ENCODE measurements around the gene NTM.

DNA sequence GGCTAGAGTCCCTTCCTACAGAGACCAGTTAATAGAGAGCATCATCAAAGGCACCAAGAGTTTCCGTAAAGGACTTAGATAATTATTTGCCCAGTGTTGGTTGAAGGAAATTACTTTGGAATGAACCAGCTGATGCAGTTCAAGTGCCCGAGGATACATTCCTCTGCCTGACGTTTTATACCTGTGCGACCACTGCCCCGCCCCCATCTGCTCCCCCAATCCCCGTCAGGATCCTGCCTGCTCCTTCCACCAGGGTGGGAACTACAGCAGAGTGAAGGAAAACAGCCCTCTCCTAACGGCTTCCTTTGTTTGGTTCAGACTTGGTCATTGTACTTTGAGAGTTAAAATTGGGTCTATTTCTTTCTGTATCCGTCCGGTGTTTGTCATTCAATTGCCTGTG, 761.5 kb downstream of the NTM start:
- TF ChIP-seq EZH2phosphoT487 (IDR thresholded peaks at IDR 0.05; ENCODE audit: insufficient read depth, low read depth) (no peak), EZH2 (IDR thresholded peaks at IDR 0.05; ENCODE audit: insufficient read depth, poor library complexity, severe bottlenecking) (no peak)

All from GM23248 (cell line).